ENCODE results near the gene TMEM204. TPM values are rescaled to one million over a fixed set of nuclear protein-coding genes. Genes with fewer than 3 reads are reported as not detected.
A peak's percentile ranks its signal among the peaks of the same experiment; 100 is the strongest.

TMEM204 gene
- polyA plus RNA-seq, 4 donors: 1.6 to 23.8 (median 7.0) TPM

GRCh38 chr16:1537138-1537577, 3.7 kb downstream of the TMEM204 start:
- Histone ChIP-seq H3K9me3 (ENCODE audit: control insufficient read depth in 2 of 2, insufficient read depth in 1 of 2, low read depth in 1 of 2, low read length in 1 of 2) (no peaks in the 10 kb centered on the region), H3K36me3 (ENCODE audit: control insufficient read depth in 3 of 3, insufficient read depth in 2 of 3, low read depth in 1 of 3, low read length in 3 of 3) (peaks cover 0 to 76% (median 0%) of the 10 kb centered on the region in 3 donors), H3K4me1 (ENCODE audit: control insufficient read depth in 3 of 3, insufficient read depth in 2 of 3, low read depth in 1 of 3, low read length in 2 of 3) (peaks cover 0 to 8% (median 0%) of the 10 kb centered on the region in 3 donors), H3K4me3 (ENCODE audit: low read depth in 1 of 3, low read length in 3 of 3) (no peak overlapping the region), H3K27me3 (ENCODE audit: control insufficient read depth in 3 of 3, insufficient read depth in 3 of 3, low read length in 3 of 3) (no peaks in the 10 kb centered on the region), H3K27ac (ENCODE audit: low read depth in 1 of 3, low read length in 2 of 3) (peak overlapping the region in 1 of 3 donors; percentile 15)
- DNase-seq (no peak), FAIRE-seq (no peak)
- WGBS, 3 donors: 82 to 89% (median 85%) methylated on average over 27 of the region's 27 CpGs

- Histone ChIP-seq H3K27ac (ENCODE audit: low read depth in 1 of 3, low read length in 2 of 3) (no peak overlapping the region), H3K4me3 (ENCODE audit: low read depth in 1 of 3, low read length in 3 of 3) (no peak overlapping the region), H3K4me1 (ENCODE audit: control insufficient read depth in 3 of 3, insufficient read depth in 2 of 3, low read depth in 1 of 3, low read length in 2 of 3) (peaks cover 0 to 4% (median 0%) of the 10 kb centered on the region in 3 donors), H3K36me3 (ENCODE audit: control insufficient read depth in 3 of 3, insufficient read depth in 2 of 3, low read depth in 1 of 3, low read length in 3 of 3) (peaks cover 0 to 81% (median 0%) of the 10 kb centered on the region in 3 donors), H3K9me3 (ENCODE audit: control insufficient read depth in 2 of 2, insufficient read depth in 1 of 2, low read depth in 1 of 2, low read length in 1 of 2) (no peaks in the 10 kb centered on the region), H3K27me3 (ENCODE audit: control insufficient read depth in 3 of 3, insufficient read depth in 3 of 3, low read length in 3 of 3) (no peaks in the 10 kb centered on the region)
- FAIRE-seq (no peak), DNase-seq (no peak)
- 79 to 83% (median 81%) methylated on average over 25 to 26 of the region's 26 CpGs for WGBS, 3 donors
Measured at GRCh38 chr16:1537763-1538289, 4.4 kb downstream of the TMEM204 start.

GRCh38 chr16:1538804-1539520, 5.5 kb downstream of the TMEM204 start:
- DNase-seq (no peak), FAIRE-seq (no peak)
- peaks cover 0 to 85% (median 0%) of the 10 kb centered on the region in 3 donors for H3K36me3 ChIP-seq (ENCODE audit: control insufficient read depth in 3 of 3, insufficient read depth in 2 of 3, low read depth in 1 of 3, low read length in 3 of 3)
- H3K4me1 ChIP-seq (ENCODE audit: control insufficient read depth in 3 of 3, insufficient read depth in 2 of 3, low read depth in 1 of 3, low read length in 2 of 3): peaks cover 0 to 3% (median 0%) of the 10 kb centered on the region in 3 donors
- H3K27ac ChIP-seq (ENCODE audit: low read depth in 1 of 3, low read length in 2 of 3): no peak overlapping the region
- no peak overlapping the region for H3K4me3 ChIP-seq (ENCODE audit: low read depth in 1 of 3, low read length in 3 of 3)
- no peaks in the 10 kb centered on the region for H3K27me3 ChIP-seq (ENCODE audit: control insufficient read depth in 3 of 3, insufficient read depth in 3 of 3, low read length in 3 of 3)
- H3K9me3 ChIP-seq (ENCODE audit: control insufficient read depth in 2 of 2, insufficient read depth in 1 of 2, low read depth in 1 of 2, low read length in 1 of 2): no peaks in the 10 kb centered on the region
- WGBS, 3 donors: 82 to 91% (median 88%) methylated on average over 18 to 22 of the region's 22 CpGs

- DNase-seq: no peak
- WGBS, 3 donors: 89 to 92% (median 89%) methylated on average over 35 of the region's 35 CpGs
- Histone ChIP-seq H3K36me3 (ENCODE audit: control insufficient read depth in 3 of 3, insufficient read depth in 2 of 3, low read depth in 1 of 3, low read length in 3 of 3) (peaks cover 0 to 83% (median 0%) of the 10 kb centered on the region in 3 donors), H3K27ac (ENCODE audit: low read depth in 1 of 3, low read length in 2 of 3) (no peak overlapping the region), H3K27me3 (ENCODE audit: control insufficient read depth in 3 of 3, insufficient read depth in 3 of 3, low read length in 3 of 3) (no peaks in the 10 kb centered on the region), H3K4me3 (ENCODE audit: low read depth in 1 of 3, low read length in 3 of 3) (no peak overlapping the region), H3K4me1 (ENCODE audit: control insufficient read depth in 3 of 3, insufficient read depth in 2 of 3, low read depth in 1 of 3, low read length in 2 of 3) (peaks cover 0 to 3% (median 0%) of the 10 kb centered on the region in 3 donors), H3K9me3 (ENCODE audit: control insufficient read depth in 2 of 2, insufficient read depth in 1 of 2, low read depth in 1 of 2, low read length in 1 of 2) (no peaks in the 10 kb centered on the region)
- FAIRE-seq: no peak
Measured at GRCh38 chr16:1539720-1540555, 6.5 kb downstream of the TMEM204 start.

GRCh38 chr16:1540556-1540855, 7.0 kb downstream of the TMEM204 start:
- H3K27me3 ChIP-seq (ENCODE audit: control insufficient read depth in 3 of 3, insufficient read depth in 3 of 3, low read length in 3 of 3): no peaks in the 10 kb centered on the region
- no peaks in the 10 kb centered on the region for H3K9me3 ChIP-seq (ENCODE audit: control insufficient read depth in 2 of 2, insufficient read depth in 1 of 2, low read depth in 1 of 2, low read length in 1 of 2)
- 90 to 94% (median 92%) methylated on average over 8 of the region's 8 CpGs for WGBS, 3 donors
- no peak overlapping the region for H3K4me3 ChIP-seq (ENCODE audit: low read depth in 1 of 3, low read length in 3 of 3)
- DNase-seq: no peak
- peaks cover 0 to 7% (median 0%) of the 10 kb centered on the region in 3 donors for H3K4me1 ChIP-seq (ENCODE audit: control insufficient read depth in 3 of 3, insufficient read depth in 2 of 3, low read depth in 1 of 3, low read length in 2 of 3)
- H3K36me3 ChIP-seq (ENCODE audit: control insufficient read depth in 3 of 3, insufficient read depth in 2 of 3, low read depth in 1 of 3, low read length in 3 of 3): peaks cover 0 to 79% (median 0%) of the 10 kb centered on the region in 3 donors
- H3K27ac ChIP-seq (ENCODE audit: low read depth in 1 of 3, low read length in 2 of 3): no peak overlapping the region
- no peak for FAIRE-seq

GRCh38 chr16:1541293-1542165, 8.1 kb downstream of the TMEM204 start:
- H3K27ac ChIP-seq (ENCODE audit: low read depth in 1 of 3, low read length in 2 of 3): no peak overlapping the region

GRCh38 chr16:1542166-1542500, 8.7 kb downstream of the TMEM204 start:
- Histone ChIP-seq H3K4me1 (ENCODE audit: control insufficient read depth in 3 of 3, insufficient read depth in 2 of 3, low read depth in 1 of 3, low read length in 2 of 3) (peaks cover 0 to 4% (median 0%) of the 10 kb centered on the region in 3 donors), H3K9me3 (ENCODE audit: control insufficient read depth in 2 of 2, insufficient read depth in 1 of 2, low read depth in 1 of 2, low read length in 1 of 2) (no peaks in the 10 kb centered on the region), H3K27ac (ENCODE audit: low read depth in 1 of 3, low read length in 2 of 3) (no peak overlapping the region), H3K27me3 (ENCODE audit: control insufficient read depth in 3 of 3, insufficient read depth in 3 of 3, low read length in 3 of 3) (no peaks in the 10 kb centered on the region), H3K4me3 (ENCODE audit: low read depth in 1 of 3, low read length in 3 of 3) (no peak overlapping the region), H3K36me3 (ENCODE audit: control insufficient read depth in 3 of 3, insufficient read depth in 2 of 3, low read depth in 1 of 3, low read length in 3 of 3) (peaks cover 0 to 80% (median 0%) of the 10 kb centered on the region in 3 donors)
- DNase-seq: no peak
- 23 to 65% (median 51%) methylated on average over 2 of the region's 2 CpGs for WGBS, 3 donors
- FAIRE-seq: no peak

More at GRCh38 chr16:1541293-1542165, 8.1 kb downstream of the TMEM204 start:
- FAIRE-seq (no peak), DNase-seq (no peak)
- WGBS, 3 donors: 87 to 89% (median 88%) methylated on average over 39 to 41 of the region's 41 CpGs
- H3K4me1 ChIP-seq (ENCODE audit: control insufficient read depth in 3 of 3, insufficient read depth in 2 of 3, low read depth in 1 of 3, low read length in 2 of 3): peaks cover 0 to 4% (median 0%) of the 10 kb centered on the region in 3 donors
- no peaks in the 10 kb centered on the region for H3K27me3 ChIP-seq (ENCODE audit: control insufficient read depth in 3 of 3, insufficient read depth in 3 of 3, low read length in 3 of 3)
- H3K4me3 ChIP-seq (ENCODE audit: low read depth in 1 of 3, low read length in 3 of 3): no peak overlapping the region
- H3K36me3 ChIP-seq (ENCODE audit: control insufficient read depth in 3 of 3, insufficient read depth in 2 of 3, low read depth in 1 of 3, low read length in 3 of 3): peaks cover 0 to 80% (median 0%) of the 10 kb centered on the region in 3 donors
- H3K9me3 ChIP-seq (ENCODE audit: control insufficient read depth in 2 of 2, insufficient read depth in 1 of 2, low read depth in 1 of 2, low read length in 1 of 2): no peaks in the 10 kb centered on the region

- 91 to 96% (median 96%) methylated on average over 18 of the region's 18 CpGs for WGBS, 3 donors
Measured at GRCh38 chr16:1542533-1542932, 9.1 kb downstream of the TMEM204 start.

More at GRCh38 chr16:1542533-1542932, 9.1 kb downstream of the TMEM204 start:
- peaks cover 0 to 79% (median 0%) of the 10 kb centered on the region in 3 donors for H3K36me3 ChIP-seq (ENCODE audit: control insufficient read depth in 3 of 3, insufficient read depth in 2 of 3, low read depth in 1 of 3, low read length in 3 of 3)
- H3K4me1 ChIP-seq (ENCODE audit: control insufficient read depth in 3 of 3, insufficient read depth in 2 of 3, low read depth in 1 of 3, low read length in 2 of 3): peaks cover 0 to 4% (median 0%) of the 10 kb centered on the region in 3 donors
- H3K4me3 ChIP-seq (ENCODE audit: low read depth in 1 of 3, low read length in 3 of 3): no peak overlapping the region
- FAIRE-seq (no peak), DNase-seq (no peak)
- H3K27ac ChIP-seq (ENCODE audit: low read depth in 1 of 3, low read length in 2 of 3): peak overlapping the region in 1 of 3 donors; percentile 49
- no peaks in the 10 kb centered on the region for H3K27me3 ChIP-seq (ENCODE audit: control insufficient read depth in 3 of 3, insufficient read depth in 3 of 3, low read length in 3 of 3)
- no peaks in the 10 kb centered on the region for H3K9me3 ChIP-seq (ENCODE audit: control insufficient read depth in 2 of 2, insufficient read depth in 1 of 2, low read depth in 1 of 2, low read length in 1 of 2)

All from small intestine (tissue), 7 donors.